ENCODE results near the gene TSPAN33.

GRCh38 chr7:129110258-129110981, 34.1 kb upstream of the TSPAN33 start:
- TF ChIP-seq CTCF (IDR thresholded peaks at IDR 0.05) = no peak
- no peak for TF ChIP-seq POLR2AphosphoS5 (IDR thresholded peaks at IDR 0.05)
